ENCODE data around the gene P4HB. TPM values are rescaled to one million over a fixed set of nuclear protein-coding genes. Genes with fewer than 3 reads are reported as not detected.

Gene P4HB
- total RNA-seq = 100 to 1,000 TPM; 560 to 669 TPM
- long read RNA-seq, transcript P4HB-210 (5 exons, 765 nt) = minor isoform, 49 of 1,304 reads
- long read RNA-seq, transcript P4HB-208 (2 exons, 914 nt) = minor isoform, 13 of 1,304 reads
- long read RNA-seq, transcript P4HB-201 (11 exons, 2,603 nt) = major isoform, 945 of 1,304 reads
- long read RNA-seq, transcript P4HB-215 (3 exons, 493 nt) = minor isoform, 9 of 1,304 reads
- long read RNA-seq, partial matches to known transcripts = 130 of 1,304 reads
- long read RNA-seq, other reads (novel, unspliced or antisense) = 157 of 1,304 reads

GRCh38 chr17:81859906-81860755 is at the start of gene P4HB:
Gene P4HB, minus strand, starts transcription at chr17:81860535. Its CDS starts 64 bp downstream, at chr17:81860471.
- ATAC-seq = peak; percentile 9
- no peak for DNase-seq

GRCh38 chr17:81909231-81909630 is 48.9 kb upstream of the P4HB start:
- DNase-seq (no peak), ATAC-seq (no peak)
- intact Hi-C loops (cut with DNase I, micrococcal nuclease) = no loop called here

More at GRCh38 chr17:81859906-81860755, at the start of gene P4HB:
- intact Hi-C loops (cut with DNase I, micrococcal nuclease) = no loop called here

- intact Hi-C loops (cut with DNase I, micrococcal nuclease) = no loop called here
- ATAC-seq (no peak), DNase-seq (no peak)
Observed at GRCh38 chr17:81908793-81909192, 48.5 kb upstream of the P4HB start.

GRCh38 chr17:81907219-81908145 is 47.1 kb upstream of the P4HB start:
- DNase-seq = no peak
- ATAC-seq = no peak
- intact Hi-C loops (cut with DNase I, micrococcal nuclease) = no loop called here

- DNase-seq (no peak), ATAC-seq (no peak)
- intact Hi-C loops (cut with DNase I, micrococcal nuclease) = no loop called here
Observed at GRCh38 chr17:81906476-81907218, 46.3 kb upstream of the P4HB start.

GRCh38 chr17:81905993-81906392 is 45.7 kb upstream of the P4HB start:
- intact Hi-C loops (cut with DNase I, micrococcal nuclease) = no loop called here
- no peak for ATAC-seq
- no peak for DNase-seq

GRCh38 chr17:81905424-81905875 is 45.1 kb upstream of the P4HB start:
- ATAC-seq (no peak), DNase-seq (no peak)
- intact Hi-C loops (cut with DNase I, micrococcal nuclease) = no loop called here

- no peak for ATAC-seq
- no peak for DNase-seq
- intact Hi-C loops (cut with DNase I, micrococcal nuclease) = no loop called here
Observed at GRCh38 chr17:81904600-81905423, 44.5 kb upstream of the P4HB start.

GRCh38 chr17:81903896-81904599 is 43.7 kb upstream of the P4HB start:
- ATAC-seq (no peak), DNase-seq (no peak)
- intact Hi-C loops (cut with DNase I, micrococcal nuclease) = no loop called here

GRCh38 chr17:81903415-81903831 is 43.1 kb upstream of the P4HB start:
- DNase-seq (no peak), ATAC-seq (no peak)
- intact Hi-C loops (cut with DNase I, micrococcal nuclease) = no loop called here

- DNase-seq (no peak), ATAC-seq (peak; percentile 38)
- intact Hi-C loops (cut with DNase I, micrococcal nuclease) = no loop called here
Observed at GRCh38 chr17:81902653-81903414, 42.5 kb upstream of the P4HB start.

GRCh38 chr17:81902023-81902652 is 41.8 kb upstream of the P4HB start, which contains the start of gene NPB:
Gene NPB, plus strand, starts transcription at chr17:81902238. Its CDS starts 40 bp downstream, at chr17:81902278.
- peak; percentile 63 for ATAC-seq
- intact Hi-C loops (cut with DNase I, micrococcal nuclease) = no loop called here
- DNase-seq = peak in 1 of 2 donors; percentile 46

- ATAC-seq (peak; percentile 14), DNase-seq (no peak)
- intact Hi-C loops (cut with DNase I, micrococcal nuclease) = no loop called here
Observed at GRCh38 chr17:81901167-81902022, 41.1 kb upstream of the P4HB start.

- ATAC-seq (no peak), DNase-seq (no peak)
- intact Hi-C loops (cut with DNase I, micrococcal nuclease) = no loop called here
Observed at GRCh38 chr17:81900181-81900820, 40.0 kb upstream of the P4HB start.

Data from left colon (tissue), 2 donors.